Measurements from ENCODE around the gene INTS2.

DNA sequence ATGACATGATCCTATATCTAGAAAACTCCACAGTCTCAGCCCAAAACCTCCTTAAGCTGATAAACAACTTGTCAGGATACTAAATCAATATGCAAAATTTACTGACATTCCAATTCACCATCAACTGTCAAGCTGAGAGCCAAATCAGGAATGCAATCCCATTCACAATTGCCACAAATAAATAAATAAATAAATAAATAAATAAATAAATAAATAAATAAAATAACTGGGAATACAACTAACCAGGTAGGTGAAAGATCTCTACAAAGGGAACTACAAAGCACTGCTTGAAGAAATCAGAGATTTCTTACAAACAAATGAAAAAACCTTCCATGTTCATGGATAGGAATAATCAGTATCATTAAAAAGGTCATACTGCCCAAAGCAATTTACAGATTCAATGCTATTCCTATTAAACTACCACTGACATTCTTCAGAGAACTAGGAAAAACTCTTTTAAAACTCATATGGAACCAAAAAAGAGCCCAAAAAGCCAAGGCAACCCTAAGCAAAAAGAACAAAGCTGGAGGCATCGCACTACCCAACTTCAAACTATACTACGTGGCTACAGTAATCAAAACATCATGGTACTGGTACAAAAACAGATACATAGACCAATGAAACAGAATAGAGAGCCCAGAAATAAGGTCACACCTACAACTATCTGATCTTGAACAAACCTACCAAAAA lies 102.2 kb downstream of the INTS2 start:
- TF ChIP-seq, protein P1, sequence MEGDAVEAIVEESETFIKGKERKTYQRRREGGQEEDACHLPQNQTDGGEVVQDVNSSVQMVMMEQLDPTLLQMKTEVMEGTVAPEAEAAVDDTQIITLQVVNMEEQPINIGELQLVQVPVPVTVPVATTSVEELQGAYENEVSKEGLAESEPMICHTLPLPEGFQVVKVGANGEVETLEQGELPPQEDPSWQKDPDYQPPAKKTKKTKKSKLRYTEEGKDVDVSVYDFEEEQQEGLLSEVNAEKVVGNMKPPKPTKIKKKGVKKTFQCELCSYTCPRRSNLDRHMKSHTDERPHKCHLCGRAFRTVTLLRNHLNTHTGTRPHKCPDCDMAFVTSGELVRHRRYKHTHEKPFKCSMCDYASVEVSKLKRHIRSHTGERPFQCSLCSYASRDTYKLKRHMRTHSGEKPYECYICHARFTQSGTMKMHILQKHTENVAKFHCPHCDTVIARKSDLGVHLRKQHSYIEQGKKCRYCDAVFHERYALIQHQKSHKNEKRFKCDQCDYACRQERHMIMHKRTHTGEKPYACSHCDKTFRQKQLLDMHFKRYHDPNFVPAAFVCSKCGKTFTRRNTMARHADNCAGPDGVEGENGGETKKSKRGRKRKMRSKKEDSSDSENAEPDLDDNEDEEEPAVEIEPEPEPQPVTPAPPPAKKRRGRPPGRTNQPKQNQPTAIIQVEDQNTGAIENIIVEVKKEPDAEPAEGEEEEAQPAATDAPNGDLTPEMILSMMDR (conservative IDR thresholded peaks at IDR 0.05), result no peak
- no peak for TF ChIP-seq ZFX (IDR thresholded peaks at IDR 0.05)
